Activated CD4-positive, alpha-beta T cell treated with anti-CD3 and anti-CD28 coated beads, Interleukin-2, Interleukin-4, amounts not matched to agents 100 ng/mL and 50 ng/mL, durations not matched to agents 16 hours and 8 hours (primary cell): Measurements from ENCODE around the gene SERPINA5.
"Not testable (repeated sequence)": the region's sequence is repeated elsewhere in the genome, so short reads cannot be mapped to it uniquely, and the experiment has no call there.

Experiments
- DNase-seq: peaks from one replicate; pipeline ENCODE4 v3.0.0-alpha.2; 2020; ENCODE audit warnings: low spot score

SERPINA5 gene

GRCh38 chr14:94601884-94602391, 20.7 kb downstream of the SERPINA5 start:
- DNase-seq, result no peak

DNA sequence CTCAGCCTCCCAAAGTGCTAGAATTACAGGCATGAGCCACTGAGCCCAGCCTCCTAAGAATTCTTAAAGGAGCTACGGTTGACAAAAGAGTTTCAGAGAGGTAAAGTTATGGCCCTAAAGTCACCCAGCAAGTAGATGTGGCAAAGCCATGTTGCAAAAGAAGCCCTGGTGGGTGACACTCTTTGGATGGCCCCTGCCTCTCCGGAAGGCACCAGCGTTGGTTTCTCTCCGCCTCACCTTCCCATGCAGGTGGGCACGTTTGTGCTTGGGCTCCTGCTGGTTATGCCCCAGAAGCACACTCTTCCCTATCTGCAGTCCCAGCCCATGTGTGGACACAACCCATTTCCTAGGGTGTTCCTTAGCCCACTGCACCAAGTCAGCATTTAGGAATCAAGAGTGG, 21.5 kb downstream of the SERPINA5 start:
- DNase-seq, result no peak

DNA sequence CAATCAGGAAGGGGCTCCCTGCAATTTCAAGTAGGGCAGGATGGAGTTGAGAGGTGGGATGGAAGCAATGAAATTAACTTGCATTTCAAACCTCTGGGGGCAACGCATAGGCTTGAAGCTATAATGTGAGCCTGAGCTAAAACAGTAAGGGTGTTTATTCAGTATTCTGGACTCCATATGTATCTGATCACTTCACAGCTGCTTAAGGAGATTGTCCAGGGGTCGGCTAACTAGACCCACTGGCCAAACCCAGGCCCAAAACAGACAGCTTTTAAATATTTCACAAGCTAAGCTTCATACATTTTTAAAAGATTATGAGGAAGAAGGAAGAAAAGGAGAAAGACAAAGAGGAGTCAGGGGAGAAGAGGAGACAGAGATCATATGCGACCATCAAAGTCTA, 24.1 kb downstream of the SERPINA5 start:
- DNase-seq, result no peak

DNA sequence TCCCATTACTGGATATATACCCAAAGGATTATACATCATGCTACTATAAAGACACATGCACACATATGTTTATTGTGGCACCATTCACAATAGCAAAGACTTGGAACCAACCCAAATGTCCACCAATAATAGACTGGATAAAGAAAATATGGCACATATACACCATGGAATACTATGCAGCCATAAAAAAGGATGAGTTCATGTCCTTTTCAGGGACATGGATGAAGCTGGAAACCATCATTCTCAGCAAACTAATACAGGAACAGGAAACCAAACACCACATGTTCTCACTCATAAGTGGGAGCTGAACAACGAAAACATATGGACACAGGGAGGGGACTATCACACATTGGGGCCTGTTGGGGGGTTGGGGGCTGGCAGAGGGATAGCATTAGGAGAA, 27.7 kb downstream of the SERPINA5 start:
- not testable (repeated sequence) for DNase-seq

GRCh38 chr14:94611179-94611578, 30.0 kb downstream of the SERPINA5 start:
- no peak for DNase-seq

DNA sequence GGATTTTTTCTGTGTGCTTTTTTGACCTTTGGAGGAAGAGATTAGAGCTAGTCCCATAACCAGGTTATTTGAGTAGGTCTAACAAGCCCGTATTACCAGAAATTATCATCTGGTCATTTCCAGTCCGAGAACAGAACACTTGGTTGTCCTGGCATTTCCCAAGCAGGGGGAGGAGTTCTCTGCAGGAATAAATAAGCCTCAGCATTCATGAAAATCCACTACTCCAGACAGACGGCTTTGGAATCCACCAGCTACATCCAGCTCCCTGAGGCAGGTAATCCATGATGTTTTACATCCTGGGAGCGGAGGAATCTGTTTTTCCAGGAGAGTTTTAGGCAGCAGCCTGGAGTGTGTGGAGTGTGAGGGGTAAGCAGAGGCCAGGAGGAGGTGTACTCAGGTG, 30.9 kb downstream of the SERPINA5 start, which contains the start of gene SERPINA3:
SERPINA3 (plus strand) TSS at position 218 of the 400 bp plus-strand sequence. CDS start 2,051 bp downstream, outside the sequence.
- no peak for DNase-seq

DNA sequence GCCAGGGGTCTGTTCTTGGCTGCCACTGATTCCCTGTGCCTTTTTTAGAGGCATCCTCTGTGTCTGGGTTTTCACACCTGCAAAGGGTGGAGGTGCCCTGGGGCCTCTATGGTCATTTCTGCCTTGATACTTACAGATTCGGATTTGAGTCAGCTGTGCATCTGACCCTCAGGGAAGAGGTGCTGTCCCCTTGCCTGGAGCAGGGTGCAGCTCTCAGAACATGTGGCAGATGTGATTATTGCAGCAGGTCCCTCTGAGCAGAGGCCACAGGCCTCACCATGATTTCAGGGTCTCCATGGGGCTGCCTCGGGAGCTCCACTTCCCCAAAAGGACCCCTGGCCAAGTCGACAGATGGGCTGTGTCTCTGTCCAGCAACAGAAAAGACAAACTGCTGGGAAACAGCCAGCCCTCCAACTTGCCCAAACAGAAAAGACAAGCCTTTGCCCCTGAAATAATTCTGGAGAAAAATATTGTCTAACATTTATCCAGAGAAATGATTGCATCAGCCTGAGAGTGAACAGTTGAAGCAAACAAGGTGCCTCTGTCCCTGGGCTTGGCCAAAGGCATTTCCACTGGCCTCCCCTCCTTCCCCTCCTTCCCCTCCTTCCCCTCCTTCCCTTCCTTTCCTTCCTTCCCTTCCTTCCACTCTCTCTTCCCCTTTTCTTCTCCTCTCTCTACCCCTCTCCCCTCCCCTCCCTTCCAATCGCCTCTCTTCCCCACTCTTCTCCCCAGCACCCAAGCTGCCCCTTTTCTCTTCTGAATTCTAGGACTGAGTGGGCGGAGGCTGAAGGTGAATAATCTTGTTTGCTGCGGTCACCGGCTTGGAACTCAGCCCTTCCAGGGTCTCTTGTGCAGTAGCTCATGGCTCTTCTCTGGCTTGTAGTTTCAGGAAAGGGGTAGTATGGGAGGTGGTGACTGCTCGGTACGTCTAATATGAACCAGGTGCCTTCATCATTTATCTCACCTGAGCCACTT, 31.6 kb downstream of the SERPINA5 start:
- no peak for DNase-seq

GRCh38 chr14:94613720-94614644, 32.8 kb downstream of the SERPINA5 start:
- DNase-seq, result no peak

DNA sequence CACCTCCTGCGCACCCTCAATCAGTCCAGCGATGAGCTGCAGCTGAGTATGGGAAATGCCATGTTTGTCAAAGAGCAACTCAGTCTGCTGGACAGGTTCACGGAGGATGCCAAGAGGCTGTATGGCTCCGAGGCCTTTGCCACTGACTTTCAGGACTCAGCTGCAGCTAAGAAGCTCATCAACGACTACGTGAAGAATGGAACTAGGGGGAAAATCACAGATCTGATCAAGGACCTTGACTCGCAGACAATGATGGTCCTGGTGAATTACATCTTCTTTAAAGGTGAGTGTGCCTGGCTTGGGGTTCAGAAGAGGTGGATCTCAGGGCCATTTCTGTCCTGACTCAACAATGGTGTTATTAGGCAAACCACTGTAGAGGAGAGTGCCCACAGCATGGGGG, 33.6 kb downstream of the SERPINA5 start:
- no peak for DNase-seq

GRCh38 chr14:94615254-94615653, 34.0 kb downstream of the SERPINA5 start:
- DNase-seq, result no peak

GRCh38 chr14:94615823-94616570, 34.8 kb downstream of the SERPINA5 start:
- DNase-seq, result no peak

DNA sequence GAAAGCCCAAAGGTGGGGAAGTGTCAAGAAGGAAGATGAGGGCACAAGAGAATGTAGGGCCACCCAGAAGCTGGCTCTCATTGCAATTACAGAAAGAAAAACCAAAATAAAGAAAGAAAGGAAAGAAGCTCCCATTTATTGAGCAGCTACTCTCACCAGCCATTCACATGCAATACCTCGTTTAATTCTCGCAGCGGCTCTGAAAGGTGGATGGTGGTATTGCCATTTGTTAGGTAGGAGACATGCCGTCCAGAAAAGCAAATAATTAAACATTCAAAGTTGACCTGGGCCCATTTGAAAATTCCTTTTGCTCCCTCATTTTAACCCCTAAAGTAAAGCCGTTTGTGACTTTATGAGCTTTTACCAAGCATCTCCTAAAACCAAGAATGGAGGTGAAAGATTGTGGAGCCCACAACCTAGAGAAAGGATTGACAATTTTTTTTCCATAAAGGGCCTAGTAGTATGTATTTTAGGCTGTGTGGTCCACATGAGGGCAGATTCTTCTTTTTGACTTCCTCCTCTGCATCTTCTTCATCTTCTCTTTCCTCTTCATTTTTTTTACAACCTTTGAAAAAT, 36.2 kb downstream of the SERPINA5 start:
- no peak for DNase-seq

GRCh38 chr14:94617988-94618822, 37.0 kb downstream of the SERPINA5 start:
- no peak for DNase-seq

DNA sequence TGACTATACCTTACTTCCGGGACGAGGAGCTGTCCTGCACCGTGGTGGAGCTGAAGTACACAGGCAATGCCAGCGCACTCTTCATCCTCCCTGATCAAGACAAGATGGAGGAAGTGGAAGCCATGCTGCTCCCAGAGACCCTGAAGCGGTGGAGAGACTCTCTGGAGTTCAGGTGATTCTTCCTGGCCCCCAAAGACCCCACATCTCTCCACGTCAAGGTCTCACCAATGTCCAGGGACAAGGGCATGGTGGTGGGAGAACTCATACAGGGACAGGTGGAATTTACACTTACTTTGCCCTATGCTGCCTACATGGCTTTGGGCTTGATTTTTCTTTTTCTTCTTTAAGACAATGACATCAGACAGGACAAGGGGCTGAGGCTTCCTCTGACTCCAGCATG, 38.1 kb downstream of the SERPINA5 start:
- no peak for DNase-seq

- no peak for DNase-seq
Observed at GRCh38 chr14:94620597-94620996, 39.4 kb downstream of the SERPINA5 start.

DNA sequence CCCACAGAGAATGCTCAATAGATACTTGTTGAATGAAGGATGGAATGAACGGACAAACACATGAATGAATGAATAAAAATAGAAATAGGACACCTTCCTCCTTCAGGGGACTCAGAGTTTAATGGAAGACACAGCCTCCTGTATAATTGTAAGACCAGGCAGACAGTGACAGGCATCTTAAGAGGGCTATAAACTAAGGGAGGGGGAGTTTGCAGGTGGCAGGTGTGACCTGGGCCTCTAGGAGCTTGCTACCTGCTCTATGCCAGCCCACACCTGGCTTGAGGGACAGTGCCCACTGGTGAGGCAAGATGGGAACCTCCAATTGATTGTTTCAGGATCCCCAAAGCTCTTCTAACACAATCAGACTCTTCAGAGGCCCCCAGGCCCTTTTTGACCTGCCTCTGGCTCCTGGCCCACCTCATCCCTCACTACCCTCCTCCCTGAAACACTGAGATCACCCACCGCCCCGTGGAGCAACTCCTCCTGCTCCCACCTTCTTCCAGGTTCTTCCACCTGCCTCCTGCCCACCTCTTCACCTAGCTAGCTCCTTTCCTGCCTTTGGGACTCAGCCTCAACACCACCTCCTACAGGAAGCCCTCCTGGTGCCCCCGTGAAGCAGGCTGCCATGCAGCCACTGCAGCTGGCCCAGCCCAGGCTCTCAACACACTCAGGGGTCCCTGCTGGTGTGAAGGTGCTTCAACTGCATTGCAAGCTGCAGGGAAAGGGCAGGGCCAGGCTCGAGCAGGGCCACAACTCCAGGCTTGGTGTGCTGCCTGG, 40.3 kb downstream of the SERPINA5 start:
- no peak for DNase-seq

DNA sequence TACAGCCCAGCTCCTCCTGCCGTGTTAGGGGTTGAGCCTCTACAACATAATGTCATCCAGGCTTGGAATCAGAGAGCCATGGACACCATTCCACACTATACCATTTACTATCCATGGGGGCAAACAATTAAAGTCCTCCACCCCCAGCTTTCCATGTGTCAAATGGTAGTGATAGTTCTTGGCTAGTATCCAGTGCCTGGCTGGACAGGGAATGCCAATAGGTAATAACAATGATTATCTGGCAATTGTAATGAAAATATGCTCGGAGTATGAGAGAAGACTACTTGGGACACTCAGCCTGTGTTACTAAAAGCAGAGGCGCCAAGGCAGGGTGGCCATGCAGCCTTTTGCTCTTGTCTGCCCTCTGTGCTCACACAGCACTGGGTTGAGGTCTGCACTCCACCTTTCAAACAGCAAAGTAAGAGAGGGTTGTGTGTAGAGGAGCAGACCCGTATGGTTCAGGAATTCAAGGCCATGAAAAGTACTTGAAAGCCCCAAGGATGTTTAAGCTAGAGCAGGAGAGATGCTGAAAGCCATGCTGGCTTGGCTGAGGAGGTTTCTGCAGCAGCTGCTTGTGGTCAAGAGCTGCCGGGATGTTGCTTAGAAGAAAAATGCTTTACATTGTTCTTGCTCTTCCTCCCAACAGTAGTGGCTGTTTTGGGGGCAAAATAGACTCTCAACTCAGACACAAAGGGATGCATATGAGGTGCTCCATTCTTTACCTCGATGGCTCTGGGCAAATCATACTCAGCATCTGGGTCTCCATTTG, 41.6 kb downstream of the SERPINA5 start:
- no peak for DNase-seq

- no peak for DNase-seq
Observed at GRCh38 chr14:94623422-94623809, 42.2 kb downstream of the SERPINA5 start.
